Measurements from ENCODE around the gene MAP1LC3C.
"Not testable (repeated sequence)": the region's sequence is repeated elsewhere in the genome, so short reads cannot be mapped to it uniquely, and the experiment has no call there.

Gene MAP1LC3C

GRCh38 chr1:241992734-241993133 is 6.2 kb downstream of the MAP1LC3C start:
- DNase-seq (ENCODE audit: low read depth in 2 of 2): no peak

GRCh38 chr1:241990040-241990439 is 8.9 kb downstream of the MAP1LC3C start:
- DNase-seq (ENCODE audit: low read depth in 2 of 2): no peak

- not testable (repeated sequence) for DNase-seq (ENCODE audit: low read depth in 2 of 2)
These were observed 10.4 kb downstream of the MAP1LC3C start for GRCh38 chr1:241988389-241988930.

GRCh38 chr1:241985787-241986186 is 13.1 kb downstream of the MAP1LC3C start:
- DNase-seq (ENCODE audit: low read depth in 2 of 2): no peak

- DNase-seq (ENCODE audit: low read depth in 2 of 2): no peak
These were observed 19.0 kb downstream of the MAP1LC3C start for GRCh38 chr1:241979926-241980325.

- no peak for DNase-seq (ENCODE audit: low read depth in 2 of 2)
These were observed 19.8 kb downstream of the MAP1LC3C start for GRCh38 chr1:241979071-241979470.

- DNase-seq (ENCODE audit: low read depth in 2 of 2): no peak
These were observed 22.7 kb downstream of the MAP1LC3C start for GRCh38 chr1:241976229-241976628.

GRCh38 chr1:241972703-241973369 is 26.1 kb downstream of the MAP1LC3C start:
- DNase-seq (ENCODE audit: low read depth in 2 of 2): no peak

GRCh38 chr1:241968611-241969010 is 30.3 kb downstream of the MAP1LC3C start:
- DNase-seq (ENCODE audit: low read depth in 2 of 2): no peak

- no peak for DNase-seq (ENCODE audit: low read depth in 2 of 2)
These were observed 34.2 kb downstream of the MAP1LC3C start for GRCh38 chr1:241964550-241965282.

- no peak for DNase-seq (ENCODE audit: low read depth in 2 of 2)
These were observed 35.2 kb downstream of the MAP1LC3C start for GRCh38 chr1:241963722-241964121.

- no peak for DNase-seq (ENCODE audit: low read depth in 2 of 2)
These were observed 36.7 kb downstream of the MAP1LC3C start for GRCh38 chr1:241962153-241962552.

GRCh38 chr1:241957692-241958494 is 41.0 kb downstream of the MAP1LC3C start, which contains the start of gene BECN2:
BECN2 (plus strand) TSS chr1:241957767; CDS start chr1:241957767, 0 bp downstream.
- no peak for DNase-seq (ENCODE audit: low read depth in 2 of 2)

- no peak for DNase-seq (ENCODE audit: low read depth in 2 of 2)
These were observed 48.5 kb downstream of the MAP1LC3C start for GRCh38 chr1:241950390-241950789.

- no peak for DNase-seq (ENCODE audit: low read depth in 2 of 2)
These were observed 51.5 kb downstream of the MAP1LC3C start for GRCh38 chr1:241947354-241947753.

All from activated CD4-positive, alpha-beta T cell treated with anti-CD3 and anti-CD28 coated beads for 24 hours (primary cell).